Right ventricle myocardium superior (tissue), 1 donor: ENCODE results near the gene CDHR2. TPM values are rescaled to one million over a fixed set of nuclear protein-coding genes. Genes with fewer than 3 reads are reported as not detected.

Source experiments
- ATAC-seq: fragments of 200-7000 bp; cut with Tn5 transposase; one replicate; pipeline ENCODE4 v1.9.1; 2020; ENCODE audit warnings: mild to moderate bottlenecking; ENCODE audit not compliant: poor library complexity
- DNase-seq: peaks from one replicate; pipeline ENCODE4 v3.0.0-alpha.2; 2020
- intact Hi-C: fragments of 100-400 bp; cut with DNase I; formaldehyde crosslinking; loops from one replicate; pipeline ENCODE4 v1.11.2; 2022
- total RNA-seq: library from RNA; stranded (reverse); fragmentation: NEBNext Ultra II Directional; extraction: Animal tissue kit (Norgen Biotek cat#: 25700); gene quantifications from one replicate; pipeline ENCODE4 v1.2.1, GENCODE V29; 2021
- donor health status: DM: no; HTN: yes; CAD: no; lungs with severe emphysema.

Gene CDHR2
- total RNA-seq, 1 donor from 2014 or later: 0.19 TPM

- DNase-seq (no peak), ATAC-seq (no peak)
- intact Hi-C loops: no loop called here
These were observed 4.3 kb downstream of the CDHR2 start for GRCh38 chr5:176553260-176554085.

GRCh38 chr5:176557846-176558245, 8.7 kb downstream of the CDHR2 start:
- ATAC-seq: no peak

GRCh38 chr5:176559683-176560082, 10.5 kb downstream of the CDHR2 start:
- no peak for DNase-seq
- no peak for ATAC-seq
- intact Hi-C loops: no loop called here

More at GRCh38 chr5:176557846-176558245, 8.7 kb downstream of the CDHR2 start:
- no peak for DNase-seq
- intact Hi-C loops: no loop called here

DNA sequence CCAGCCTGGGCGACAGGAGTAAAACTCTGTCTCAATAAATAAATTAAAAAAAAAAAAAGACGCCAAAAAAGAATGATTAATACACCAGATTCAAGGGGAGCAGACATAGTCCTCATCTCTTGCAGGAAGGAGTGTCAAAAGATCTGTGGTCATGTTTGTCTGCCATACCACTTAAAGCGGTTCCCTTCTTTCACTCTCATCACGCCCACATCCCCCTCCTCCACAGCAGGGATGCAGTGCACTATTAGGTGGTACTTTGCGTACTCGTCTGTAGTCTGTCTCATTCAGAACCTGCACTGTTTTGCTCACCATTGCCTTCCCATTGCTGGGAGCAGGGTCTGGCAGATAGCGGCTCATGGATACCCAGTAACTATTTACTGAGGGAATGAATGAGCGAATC, 11.2 kb downstream of the CDHR2 start:
- intact Hi-C loops: no loop called here
- DNase-seq: no peak
- ATAC-seq: no peak

- DNase-seq (no peak), ATAC-seq (no peak)
- intact Hi-C loops: no loop called here
These were observed 12.1 kb downstream of the CDHR2 start for GRCh38 chr5:176561259-176561658.

- ATAC-seq: no peak
- DNase-seq: no peak
- intact Hi-C loops: no loop called here
These were observed 13.0 kb downstream of the CDHR2 start for GRCh38 chr5:176562189-176562588.

- DNase-seq (no peak), ATAC-seq (no peak)
- intact Hi-C loops: no loop called here
These were observed 14.9 kb downstream of the CDHR2 start for GRCh38 chr5:176564002-176564401.

- intact Hi-C loops: no loop called here
- ATAC-seq (no peak), DNase-seq (no peak)
These were observed 16.7 kb downstream of the CDHR2 start for GRCh38 chr5:176565760-176566288.

DNA sequence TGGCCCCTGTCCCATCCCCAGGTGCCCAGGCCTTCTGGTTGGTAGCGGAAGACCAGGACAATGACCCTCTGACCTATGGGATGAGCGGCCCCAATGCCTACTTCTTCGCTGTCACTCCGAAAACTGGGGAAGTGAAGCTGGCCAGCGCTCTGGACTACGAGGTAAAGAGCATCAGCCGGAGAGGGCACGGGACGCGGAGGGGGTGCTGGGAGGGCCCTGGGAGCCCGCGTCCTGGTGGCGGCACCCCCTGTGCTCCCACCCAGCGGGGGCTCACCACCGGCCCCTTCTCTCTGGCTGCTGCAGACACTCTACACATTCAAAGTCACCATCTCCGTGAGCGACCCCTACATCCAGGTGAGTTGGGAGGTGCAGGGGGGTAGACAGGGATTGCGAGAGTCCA, 19.5 kb downstream of the CDHR2 start:
- ATAC-seq (no peak), DNase-seq (no peak)
- intact Hi-C loops: no loop called here

DNA sequence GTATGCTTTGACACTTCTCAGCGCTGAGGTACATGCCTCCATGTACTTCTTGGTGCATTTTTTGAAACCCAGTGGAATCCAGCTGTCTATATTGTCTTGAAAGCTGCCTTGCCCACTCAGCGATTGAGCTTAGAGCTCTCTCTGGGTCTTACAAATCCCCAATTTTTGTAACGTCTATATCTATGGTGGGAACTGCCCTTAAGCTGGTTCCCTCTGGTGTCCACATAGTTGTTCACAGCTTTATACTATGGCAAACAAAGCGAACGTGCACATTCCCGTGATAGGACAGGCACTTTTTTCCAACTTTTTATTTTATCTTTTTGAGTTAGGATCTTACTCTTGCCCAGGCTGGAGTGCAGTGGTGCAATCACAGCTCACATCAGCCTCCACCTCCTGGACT, 20.9 kb downstream of the CDHR2 start:
- ATAC-seq: no peak
- no peak for DNase-seq

DNA sequence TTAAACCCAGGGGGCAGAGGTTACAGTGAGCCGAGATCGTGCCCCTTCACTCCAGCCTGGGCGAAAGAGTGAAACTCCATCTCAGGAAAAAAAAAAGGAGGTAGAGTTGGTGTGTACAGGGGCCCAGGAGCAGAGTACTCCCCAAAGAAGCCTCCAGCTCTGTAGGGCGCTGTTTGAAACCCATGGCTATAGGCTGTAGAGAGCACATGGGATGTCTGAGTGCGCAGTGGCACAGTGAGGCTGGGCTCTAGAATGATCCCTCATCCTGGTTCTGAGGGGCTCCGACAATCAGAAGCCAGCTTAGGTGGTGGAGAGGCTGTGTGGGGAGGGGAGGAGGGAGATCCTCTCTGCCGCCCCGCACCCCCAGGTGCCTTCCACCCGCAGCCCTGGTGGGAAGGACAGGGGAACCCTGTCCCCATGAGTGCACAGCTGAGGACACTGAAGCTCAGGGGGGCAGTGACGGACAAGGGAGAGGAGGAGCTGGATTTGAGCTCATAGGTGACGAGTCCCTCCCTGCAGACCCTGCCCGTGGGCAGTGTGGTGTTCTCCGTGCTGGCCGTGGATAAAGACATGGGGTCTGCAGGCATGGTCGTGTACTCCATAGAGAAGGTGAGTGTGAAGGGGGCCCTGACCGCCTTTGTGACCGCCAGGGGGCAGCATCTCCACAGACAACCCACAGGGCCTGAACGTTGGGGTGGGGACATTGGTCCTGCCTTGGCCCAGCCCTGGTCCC, 24.6 kb downstream of the CDHR2 start:
- DNase-seq: peak; percentile 83
- ATAC-seq: peak; percentile 94
- intact Hi-C loops: loop anchor here (10.0 kb wide), 1 partner anchor 71 kb away; the partner anchor contains the start of gene TSPAN17

More for the DNA sequence above, 20.9 kb downstream of the CDHR2 start:
- intact Hi-C loops: loop anchor here (10.0 kb wide), 1 partner anchor 75 kb away; the partner anchor contains the start of gene TSPAN17

DNA sequence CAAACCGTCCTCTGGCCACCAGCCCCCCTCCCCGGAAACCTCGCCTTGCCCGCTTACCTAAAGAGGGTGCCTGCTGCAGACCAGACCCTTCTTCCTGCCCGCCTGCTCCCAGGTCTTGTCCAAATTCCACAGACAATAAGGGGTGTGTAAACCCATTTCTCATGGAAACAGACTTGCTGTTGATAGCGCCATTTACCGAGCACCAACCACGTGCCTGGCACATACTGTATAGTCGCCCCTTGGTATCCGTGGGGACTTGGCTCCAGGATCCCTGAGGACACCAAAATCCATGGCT, 25.1 kb downstream of the CDHR2 start:
- no peak for ATAC-seq
- intact Hi-C loops: loop anchor here (10.0 kb wide), 1 partner anchor 71 kb away; the partner anchor contains the start of gene TSPAN17
- DNase-seq: no peak

GRCh38 chr5:176575066-176575465, 25.9 kb downstream of the CDHR2 start:
- DNase-seq: no peak
- ATAC-seq: no peak
- intact Hi-C loops: loop anchor here (10.0 kb wide), 1 partner anchor 70 kb away; the partner anchor contains the start of gene TSPAN17

- intact Hi-C loops: loop anchor here (10.0 kb wide), 1 partner anchor 69 kb away; the partner anchor contains the start of gene TSPAN17
- DNase-seq (no peak), ATAC-seq (no peak)
These were observed 26.6 kb downstream of the CDHR2 start for GRCh38 chr5:176575488-176576422.

- ATAC-seq: no peak
- no peak for DNase-seq
- intact Hi-C loops: loop anchor here (10.0 kb wide), 1 partner anchor 67 kb away; the partner anchor contains the start of gene TSPAN17
These were observed 28.4 kb downstream of the CDHR2 start for GRCh38 chr5:176577312-176578176.

DNA sequence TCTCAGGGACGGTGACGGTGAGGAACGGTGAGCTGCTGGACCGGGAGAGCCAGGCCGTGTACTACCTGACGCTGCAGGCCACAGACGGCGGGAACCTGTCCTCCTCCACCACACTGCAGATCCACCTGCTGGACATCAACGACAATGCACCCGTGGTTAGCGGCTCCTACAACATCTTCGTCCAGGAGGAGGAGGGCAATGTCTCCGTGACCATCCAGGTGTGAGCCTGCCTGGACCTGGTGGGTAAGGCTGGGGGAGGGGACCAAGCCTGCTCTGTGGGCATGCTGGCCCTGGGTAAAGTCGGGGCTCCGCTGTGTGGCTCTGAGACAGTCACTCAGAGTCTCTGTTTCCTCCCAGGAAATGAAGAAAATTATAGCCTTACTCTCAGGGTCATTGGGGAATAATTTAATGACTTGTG, 29.3 kb downstream of the CDHR2 start:
- DNase-seq: peak; percentile 52
- intact Hi-C loops: loop anchor here (10.0 kb wide), 1 partner anchor 66 kb away; the partner anchor contains the start of gene TSPAN17
- ATAC-seq: peak; percentile 65

GRCh38 chr5:176579323-176579722, 30.2 kb downstream of the CDHR2 start:
- DNase-seq (no peak), ATAC-seq (no peak)
- intact Hi-C loops: loop anchor here (10.0 kb wide), 1 partner anchor 65 kb away; the partner anchor contains the start of gene TSPAN17
